DOHH2 (cell line): ENCODE data around the gene ADAMTSL1.

Experiments used
- H3F3A ChIP-seq: fragments of 200-600 bp; sonication (generic), shearing (Covaris generic); 2 replicates; pipeline ENCODE4 v1.6.0; 2016; ENCODE audit warnings: antibody characterized with exemption, mild to moderate bottlenecking; ENCODE audit not compliant: control insufficient read depth, insufficient read depth
- H3K27ac ChIP-seq: fragments of 200-600 bp; sonication (generic); 2 replicates; pipeline ENCODE4 v1.5.1; 2014; ENCODE audit warnings: low read depth, mild to moderate bottlenecking, low read length, moderate library complexity
- H3K27me3 ChIP-seq: fragments of 200-600 bp; sonication (generic); 2 replicates; pipeline ENCODE4 v1.6.1; 2014; ENCODE audit warnings: mild to moderate bottlenecking, low read length, mixed read lengths; ENCODE audit not compliant: control insufficient read depth
- H3K36me3 ChIP-seq: fragments of 200-600 bp; sonication (generic); 2 replicates; pipeline ENCODE4 v1.6.1; 2014; ENCODE audit warnings: mild to moderate bottlenecking, low read length, moderate library complexity, mixed read lengths; ENCODE audit not compliant: control insufficient read depth
- H3K4me1 ChIP-seq: fragments of 200-600 bp; sonication (generic); 2 replicates; pipeline ENCODE4 v1.6.1; 2014; ENCODE audit warnings: mild to moderate bottlenecking, low read length, mixed read lengths; ENCODE audit not compliant: control insufficient read depth
- H3K4me2 ChIP-seq: fragments of 200-600 bp; sonication (generic); 2 replicates; pipeline ENCODE4 v1.6.0; 2014; ENCODE audit warnings: mild to moderate bottlenecking, low read length, moderate library complexity
- H3K4me3 ChIP-seq: fragments of 200-600 bp; sonication (generic); 2 replicates; pipeline ENCODE4 v1.5.1; 2014; ENCODE audit warnings: mild to moderate bottlenecking, low read length, mixed read lengths
- H3K79me2 ChIP-seq: fragments of 200-600 bp; sonication (generic); 2 replicates; pipeline ENCODE4 v1.6.1; 2014; ENCODE audit warnings: mild to moderate bottlenecking, low read length, mixed read lengths; ENCODE audit not compliant: control insufficient read depth
- H3K9me2 ChIP-seq: fragments of 200-600 bp; sonication (generic); replicated peaks from 2 replicates; pipeline ENCODE4 v1.6.1; 2014; ENCODE audit warnings: mild to moderate bottlenecking, low read length, mixed read lengths; ENCODE audit not compliant: control insufficient read depth
- H3K9me3 ChIP-seq: fragments of 200-600 bp; sonication (generic); 2 replicates; pipeline ENCODE4 v1.6.1; 2014; ENCODE audit warnings: antibody characterized with exemption, low read length, mixed read lengths; ENCODE audit not compliant: control insufficient read depth, insufficient read depth
- H4K20me1 ChIP-seq: fragments of 200-600 bp; sonication (generic); 2 replicates; pipeline ENCODE4 v1.6.0; 2014; ENCODE audit warnings: low read depth, mild to moderate bottlenecking, antibody characterized with exemption, low read length, moderate library complexity; ENCODE audit not compliant: control insufficient read depth, insufficient read depth
- EZH2phosphoT487 ChIP-seq: fragments of 200-600 bp; sonication (generic); IDR thresholded peaks from 2 replicates; pipeline ENCODE4 v1.6.1; 2017; ENCODE audit warnings: borderline replicate concordance, mild to moderate bottlenecking, antibody characterized with exemption, low read length, moderate library complexity, mixed read lengths
- TF ChIP-seq, protein P1 (sequence below): fragments of 200-600 bp; sonication (generic); IDR thresholded peaks from one replicate; pipeline ENCODE4 v1.5.1; 2014; ENCODE audit warnings: antibody characterized with exemption, mild to moderate bottlenecking, low read depth, low read length; ENCODE audit not compliant: poor library complexity, severe bottlenecking

Gene ADAMTSL1

DNA sequence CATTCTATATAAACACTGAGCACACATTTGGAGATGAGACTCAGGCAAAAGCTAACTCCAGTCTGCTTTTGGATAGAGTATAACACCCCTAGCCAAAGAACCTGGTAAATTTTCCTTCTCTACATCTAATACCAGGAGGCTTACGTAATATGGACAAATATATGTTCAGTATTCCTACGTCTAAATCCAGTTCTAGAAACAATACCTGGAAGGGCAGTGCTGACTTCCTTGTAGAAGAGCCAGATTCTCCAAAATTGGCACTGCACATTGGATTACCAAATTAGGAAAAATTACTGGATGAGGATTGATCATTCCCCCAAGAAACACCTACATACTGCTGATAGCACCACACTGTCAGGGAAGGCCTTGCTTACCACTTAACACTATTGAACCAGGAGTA lies 311.7 kb downstream of the ADAMTSL1 start:
- no peak for TF ChIP-seq EZH2phosphoT487
- TF ChIP-seq, protein P1, sequence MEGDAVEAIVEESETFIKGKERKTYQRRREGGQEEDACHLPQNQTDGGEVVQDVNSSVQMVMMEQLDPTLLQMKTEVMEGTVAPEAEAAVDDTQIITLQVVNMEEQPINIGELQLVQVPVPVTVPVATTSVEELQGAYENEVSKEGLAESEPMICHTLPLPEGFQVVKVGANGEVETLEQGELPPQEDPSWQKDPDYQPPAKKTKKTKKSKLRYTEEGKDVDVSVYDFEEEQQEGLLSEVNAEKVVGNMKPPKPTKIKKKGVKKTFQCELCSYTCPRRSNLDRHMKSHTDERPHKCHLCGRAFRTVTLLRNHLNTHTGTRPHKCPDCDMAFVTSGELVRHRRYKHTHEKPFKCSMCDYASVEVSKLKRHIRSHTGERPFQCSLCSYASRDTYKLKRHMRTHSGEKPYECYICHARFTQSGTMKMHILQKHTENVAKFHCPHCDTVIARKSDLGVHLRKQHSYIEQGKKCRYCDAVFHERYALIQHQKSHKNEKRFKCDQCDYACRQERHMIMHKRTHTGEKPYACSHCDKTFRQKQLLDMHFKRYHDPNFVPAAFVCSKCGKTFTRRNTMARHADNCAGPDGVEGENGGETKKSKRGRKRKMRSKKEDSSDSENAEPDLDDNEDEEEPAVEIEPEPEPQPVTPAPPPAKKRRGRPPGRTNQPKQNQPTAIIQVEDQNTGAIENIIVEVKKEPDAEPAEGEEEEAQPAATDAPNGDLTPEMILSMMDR: no peak
- Histone ChIP-seq H3K4me2 (no peak overlapping the region), H3K36me3 (no peaks in the 10 kb centered on the region), H3K9me3 (no peaks in the 10 kb centered on the region), H3K4me1 (no peaks in the 10 kb centered on the region), H3K9me2 (no peaks in the 10 kb centered on the region), H3K79me2 (no peaks in the 10 kb centered on the region), H3F3A (no peaks in the 10 kb centered on the region), H3K4me3 (no peak overlapping the region), H3K27me3 (no peaks in the 10 kb centered on the region), H4K20me1 (no peaks in the 10 kb centered on the region), H3K27ac (no peak overlapping the region)

DNA sequence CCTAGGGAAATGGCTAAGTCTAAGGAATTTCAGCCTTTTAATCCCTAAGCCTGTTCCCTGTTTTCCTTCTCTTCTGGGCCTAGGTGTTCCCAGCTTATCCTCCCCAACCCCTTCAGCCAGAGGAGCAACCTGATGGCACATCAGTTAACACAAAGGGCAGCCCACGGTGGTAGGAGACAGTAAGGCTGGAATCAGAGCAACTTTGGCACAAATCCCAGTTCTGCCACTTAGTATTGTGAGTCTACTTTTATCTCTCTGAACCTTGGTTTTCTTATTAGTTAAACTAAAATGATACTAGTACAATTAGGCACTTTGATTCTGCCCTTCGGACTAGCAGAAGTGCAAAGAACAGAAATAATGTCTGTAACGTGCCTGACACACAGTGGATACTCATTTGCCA lies 312.2 kb downstream of the ADAMTSL1 start:
- Histone ChIP-seq H3F3A (no peaks in the 10 kb centered on the region), H4K20me1 (no peaks in the 10 kb centered on the region), H3K4me3 (no peak overlapping the region), H3K9me2 (no peaks in the 10 kb centered on the region), H3K4me1 (no peaks in the 10 kb centered on the region), H3K79me2 (no peaks in the 10 kb centered on the region), H3K4me2 (no peak overlapping the region), H3K27me3 (no peaks in the 10 kb centered on the region), H3K9me3 (no peaks in the 10 kb centered on the region), H3K36me3 (no peaks in the 10 kb centered on the region), H3K27ac (no peak overlapping the region)
- TF ChIP-seq, protein P1: no peak
- no peak for TF ChIP-seq EZH2phosphoT487

DNA sequence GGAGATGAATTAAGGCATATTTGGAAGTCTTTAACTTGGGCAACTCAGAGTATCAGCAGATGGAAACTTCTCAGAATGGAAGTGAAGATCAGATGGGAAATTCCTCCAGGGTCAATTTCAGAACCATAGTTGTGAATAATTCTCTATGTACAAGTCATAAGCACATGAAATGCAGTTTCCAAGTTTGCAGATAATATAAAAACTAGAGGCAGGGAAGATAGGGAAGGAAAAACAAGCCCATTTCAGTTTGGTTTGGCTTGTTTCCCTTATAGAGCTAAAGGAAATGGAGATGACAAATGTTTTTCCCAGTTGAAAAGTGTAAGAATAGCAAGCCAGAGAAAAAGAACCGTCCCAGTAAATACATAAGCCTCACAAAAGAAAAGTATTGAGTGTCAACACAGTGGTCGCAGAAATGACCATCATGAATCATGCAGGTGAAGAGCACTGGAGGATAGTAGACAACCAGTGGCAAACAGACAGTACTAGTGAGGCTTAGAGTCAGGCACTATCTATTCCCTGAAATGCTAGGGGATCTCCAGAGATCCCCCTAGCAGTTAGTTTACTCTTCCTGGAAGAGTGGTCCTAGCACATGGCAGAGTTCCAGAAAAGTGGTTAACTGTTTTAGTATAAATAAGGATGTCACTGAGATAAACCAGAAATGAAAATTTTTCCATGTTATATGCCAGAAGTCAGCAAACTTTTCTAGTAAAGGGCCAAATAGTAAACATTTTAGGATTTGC lies 313.1 kb downstream of the ADAMTSL1 start:
- no peaks in the 10 kb centered on the region for H3F3A ChIP-seq
- no peaks in the 10 kb centered on the region; the same call in 1 of the 2 replicates for H3K27me3 ChIP-seq
- H3K4me2 ChIP-seq: no peak overlapping the region
- TF ChIP-seq, protein P1: no peak
- TF ChIP-seq EZH2phosphoT487: no peak
- H3K36me3 ChIP-seq: no peaks in the 10 kb centered on the region
- H3K27ac ChIP-seq: no peak overlapping the region
- no peaks in the 10 kb centered on the region for H3K9me3 ChIP-seq
- H3K4me3 ChIP-seq: no peak overlapping the region
- H3K79me2 ChIP-seq: no peaks in the 10 kb centered on the region
- no peaks in the 10 kb centered on the region for H4K20me1 ChIP-seq
- H3K4me1 ChIP-seq: no peaks in the 10 kb centered on the region
- no peaks in the 10 kb centered on the region for H3K9me2 ChIP-seq
